Renal cortex interstitium (tissue), 11 donors: Measurements from ENCODE around the gene AKAP13. TPM values are rescaled to one million over a fixed set of nuclear protein-coding genes. Genes with fewer than 3 reads are reported as not detected.

Experiments
- DNase-seq, 11 donors: peaks; one replicate each; pipeline ENCODE4 v3.0.0-alpha.2; 2013; ENCODE audit warnings: low read depth in 9 of 11, low spot score in 4 of 11; ENCODE audit errors: extremely low read depth in 1 of 11
- polyA plus RNA-seq, 3 donors: library from polyadenylated mRNA; unstranded; fragments of 120-200 nt; gene quantifications; one replicate each; pipeline ENCODE4 v1.2.1, GENCODE V29; 2013; ENCODE audit not compliant: insufficient read length in 3 of 3

Gene AKAP13
- polyA plus RNA-seq, 3 donors, result 90.0 to 91.2 (median 91.2) TPM

- DNase-seq, result no peak
Measured at GRCh38 chr15:85593809-85594445, 213.5 kb downstream of the AKAP13 start.

DNA sequence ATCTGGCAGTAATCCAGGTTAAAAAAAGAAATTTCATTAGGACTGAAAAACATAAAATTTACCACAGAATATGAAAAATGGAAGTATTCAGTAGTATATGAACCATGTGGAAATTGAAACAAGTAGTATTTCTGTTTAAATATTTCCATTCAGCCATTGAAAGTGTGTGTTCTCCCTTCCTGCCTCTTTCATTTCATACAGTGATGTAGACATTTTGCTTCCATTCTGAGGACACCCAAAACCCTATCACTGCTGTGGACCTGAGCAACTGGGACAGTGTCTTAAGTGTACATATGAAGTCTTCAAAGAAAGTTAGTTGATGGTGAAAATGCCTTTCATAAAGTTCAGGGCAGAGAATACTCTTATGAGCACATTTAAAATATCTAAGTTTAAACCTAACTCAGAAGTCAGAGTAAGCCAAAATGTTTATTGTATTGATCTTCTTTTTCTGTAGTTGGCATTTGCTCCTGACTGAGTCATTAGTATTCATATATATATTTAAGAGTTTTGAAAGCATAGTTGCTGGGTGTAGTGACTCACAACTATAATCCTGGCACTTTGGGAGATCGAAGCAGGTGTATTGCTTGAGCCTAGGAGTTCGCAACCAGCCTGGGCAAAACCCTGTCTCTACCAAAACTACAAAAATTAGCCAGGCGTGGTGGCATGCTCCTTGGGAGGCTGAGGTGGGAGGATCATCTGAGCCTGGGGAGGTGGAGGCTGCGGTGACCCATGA is 215.6 kb downstream of the AKAP13 start:
- DNase-seq, result no peak

- DNase-seq, result no peak
Measured at GRCh38 chr15:85597155-85597815, 216.9 kb downstream of the AKAP13 start.

DNA sequence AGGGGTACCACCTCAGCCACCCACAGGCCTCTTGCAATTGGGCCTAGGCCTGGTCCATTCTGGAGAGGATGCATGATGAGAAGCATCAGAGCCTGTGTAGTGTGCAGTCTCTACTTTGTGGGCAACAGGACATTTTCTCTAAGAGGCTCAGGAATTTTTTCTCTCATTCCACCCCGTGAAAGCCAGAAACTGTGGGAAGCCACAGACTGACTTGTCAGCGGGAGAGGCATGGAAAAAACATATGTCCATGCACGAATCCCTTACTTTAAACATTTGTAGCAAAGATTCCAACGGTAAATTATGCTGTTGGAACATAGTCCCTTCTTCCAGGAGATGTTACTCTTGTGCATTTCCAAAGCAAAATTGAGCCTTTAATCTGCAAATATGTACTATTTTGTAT is 217.8 kb downstream of the AKAP13 start:
- no peak for DNase-seq

DNA sequence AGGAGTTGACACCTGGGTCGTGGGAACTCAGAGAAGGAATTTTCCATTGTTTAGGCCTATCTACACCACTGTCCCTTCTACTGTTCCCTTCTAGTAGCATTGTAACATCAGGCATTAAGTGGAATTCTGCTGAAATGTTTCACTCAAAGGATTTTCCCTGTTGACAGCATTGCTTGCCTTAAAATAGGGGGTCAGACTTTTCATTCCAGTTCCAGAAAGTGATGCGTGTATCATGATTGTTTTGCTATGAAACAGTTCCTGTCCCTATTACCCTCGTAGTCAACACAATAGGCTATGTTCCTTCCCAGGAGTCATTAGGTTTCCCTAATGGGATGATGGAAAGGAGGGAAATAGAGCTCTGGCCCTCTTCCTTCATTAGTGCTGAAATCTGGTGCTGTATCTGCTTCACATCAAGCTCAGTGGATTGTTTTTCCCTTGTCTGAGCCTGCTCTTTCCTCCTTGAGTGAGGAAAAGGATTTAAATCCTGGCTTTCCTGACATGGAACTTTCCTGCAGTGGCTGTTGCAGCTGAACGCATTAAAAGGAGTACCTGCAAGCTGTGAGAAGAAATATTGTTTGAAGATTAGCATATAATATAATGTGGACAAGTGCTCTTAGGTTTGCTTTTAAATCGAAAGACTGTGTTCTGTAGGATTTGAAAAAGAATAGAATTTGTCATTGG is 218.5 kb downstream of the AKAP13 start:
- DNase-seq, result no peak

DNA sequence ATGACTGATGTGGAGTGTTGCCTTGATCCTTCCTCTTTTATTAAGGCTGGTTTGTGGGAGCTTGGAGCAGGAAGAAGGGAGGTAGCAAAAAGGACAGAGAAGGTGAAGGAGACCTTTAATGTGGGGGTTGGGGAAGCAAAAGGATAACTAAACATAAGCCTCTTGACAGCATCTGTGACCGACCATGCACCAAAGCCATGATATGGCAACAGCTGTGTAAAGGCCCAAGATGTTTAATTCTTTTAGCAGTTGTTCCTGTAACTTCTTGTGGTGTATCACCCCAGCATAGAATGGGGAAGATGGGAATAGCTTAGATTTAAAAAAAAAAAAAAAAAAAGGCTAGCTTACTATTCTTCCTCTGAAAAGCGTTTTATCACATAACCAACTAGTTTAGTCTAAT is 219.6 kb downstream of the AKAP13 start:
- DNase-seq, result no peak

DNA sequence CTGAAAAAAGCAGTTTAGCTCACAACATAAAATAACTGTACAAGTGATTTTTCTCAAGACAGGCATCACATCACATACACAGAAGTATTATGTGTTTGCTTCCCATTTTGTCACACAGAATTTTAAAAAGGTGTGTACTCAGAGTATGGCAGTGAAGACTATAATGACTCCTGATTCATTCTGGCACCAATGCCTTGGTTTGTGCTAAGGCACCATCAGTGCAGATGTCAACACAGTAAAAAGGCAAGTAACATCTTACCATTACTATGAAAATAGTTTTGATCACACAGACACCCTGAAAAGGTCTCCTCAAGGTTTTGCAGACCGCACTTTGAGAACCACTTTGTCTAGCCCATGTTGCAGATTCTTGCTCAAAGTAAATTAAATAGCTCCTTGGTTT is 222.8 kb downstream of the AKAP13 start:
- no peak for DNase-seq

GRCh38 chr15:85603703-85604102 is 223.3 kb downstream of the AKAP13 start:
- DNase-seq, result no peak

DNA sequence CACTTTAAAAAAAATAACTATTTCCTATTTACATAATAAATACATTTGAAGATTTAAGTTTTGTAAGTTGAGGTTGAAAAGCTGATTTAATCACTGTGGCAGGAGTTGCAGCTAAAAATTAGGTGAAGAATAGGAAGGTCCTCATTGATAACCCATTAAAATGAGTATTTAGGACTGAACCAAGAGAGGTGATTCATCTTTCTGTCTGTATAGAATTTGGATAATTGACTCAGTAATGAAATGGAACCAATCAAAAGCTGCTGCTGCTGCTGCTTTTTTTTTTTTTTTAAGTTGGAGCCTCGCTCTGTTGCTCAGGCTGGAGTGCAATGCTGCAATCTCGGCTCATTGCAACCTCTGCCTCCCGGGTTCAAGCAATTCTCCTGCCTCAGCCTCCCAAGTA is 223.8 kb downstream of the AKAP13 start:
- no peak for DNase-seq

GRCh38 chr15:85606738-85607137 is 226.3 kb downstream of the AKAP13 start:
- DNase-seq, result no peak

DNA sequence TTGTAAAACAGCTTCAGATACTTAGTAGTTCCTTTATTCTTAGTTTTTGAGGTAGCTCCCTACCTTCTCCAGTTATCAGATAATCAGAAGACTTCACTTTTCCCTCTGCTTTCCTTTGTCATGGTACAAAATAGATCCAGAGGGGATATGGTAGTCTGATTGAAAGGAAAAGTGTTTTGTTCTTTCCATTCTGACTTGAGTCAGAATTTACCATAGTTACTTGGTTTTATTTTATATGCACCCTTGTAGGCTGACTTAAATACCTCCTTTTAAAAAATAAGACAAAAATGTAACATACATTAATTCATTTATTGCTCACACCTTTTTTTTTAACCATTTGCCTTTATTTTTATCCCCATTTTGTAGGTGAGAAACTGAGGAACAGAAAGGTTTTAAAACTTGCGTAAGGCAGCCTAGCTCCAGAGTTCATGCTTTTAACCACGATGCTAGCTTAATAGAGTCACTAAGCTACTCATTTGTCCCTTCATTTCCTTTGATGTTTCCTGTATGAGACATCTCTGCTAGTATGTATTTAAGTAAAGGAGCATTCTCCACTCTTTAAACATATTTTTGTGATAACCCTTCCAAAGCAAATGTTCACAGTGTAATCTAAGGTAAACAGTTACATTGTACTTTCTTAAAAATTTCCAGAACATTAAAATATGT is 226.9 kb downstream of the AKAP13 start:
- DNase-seq, result no peak

GRCh38 chr15:85607842-85608241 is 227.4 kb downstream of the AKAP13 start:
- no peak for DNase-seq

DNA sequence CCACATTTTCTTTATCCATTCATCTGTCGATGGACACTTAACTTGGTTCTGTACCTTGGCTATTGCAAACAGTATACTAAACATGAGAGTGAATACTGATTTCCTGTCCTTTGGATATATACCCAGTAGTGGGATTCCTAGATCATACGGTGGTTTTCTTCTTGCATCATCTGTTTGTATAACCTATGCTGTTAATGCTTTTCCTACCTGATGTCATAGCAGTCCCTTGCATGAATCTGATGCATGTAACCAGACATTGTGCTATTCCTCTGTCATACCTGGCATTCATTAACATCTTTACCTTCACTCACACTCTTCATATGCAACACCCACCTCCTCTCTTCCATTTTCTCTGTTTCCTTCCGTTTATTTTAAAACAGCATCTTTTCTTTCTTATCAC is 229.1 kb downstream of the AKAP13 start:
- DNase-seq, result no peak

DNA sequence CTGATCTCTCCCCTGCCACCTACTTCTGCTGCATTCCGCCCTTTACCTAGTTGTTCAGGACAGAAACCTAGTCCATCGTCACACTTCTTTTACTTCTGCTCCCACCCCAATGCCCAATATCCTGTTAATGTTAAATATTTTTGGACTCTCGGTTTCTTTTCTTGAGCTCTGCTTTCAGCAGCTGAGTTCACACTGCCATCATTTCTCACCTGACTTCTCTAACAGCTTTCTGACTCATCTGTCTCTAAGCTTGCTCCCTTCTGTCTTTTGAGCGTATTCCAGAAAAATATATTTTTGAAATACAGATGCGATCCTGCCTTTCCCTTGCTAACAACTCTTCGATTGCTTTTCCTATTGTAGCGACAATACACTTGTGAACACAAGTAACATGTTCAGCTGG is 231.0 kb downstream of the AKAP13 start:
- no peak for DNase-seq

DNA sequence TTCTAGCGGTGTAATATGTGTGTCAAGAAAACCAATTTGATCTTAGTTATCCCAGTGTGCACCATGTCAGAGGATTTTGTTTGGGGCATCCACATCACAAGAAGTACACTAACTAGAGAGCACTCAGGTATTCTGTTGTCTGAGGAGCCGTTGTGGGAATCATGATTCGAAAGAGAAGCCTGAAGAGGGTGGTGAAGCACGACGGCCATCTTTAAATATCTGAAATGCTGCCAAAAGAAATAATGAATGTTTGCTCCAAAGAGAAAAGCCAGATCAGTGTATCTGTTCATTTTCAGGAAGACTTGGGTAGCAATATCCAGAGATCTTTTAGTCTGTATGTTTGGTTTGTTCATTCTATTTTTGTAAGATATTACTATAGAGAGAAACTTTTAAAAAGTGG is 233.7 kb downstream of the AKAP13 start:
- no peak for DNase-seq

DNA sequence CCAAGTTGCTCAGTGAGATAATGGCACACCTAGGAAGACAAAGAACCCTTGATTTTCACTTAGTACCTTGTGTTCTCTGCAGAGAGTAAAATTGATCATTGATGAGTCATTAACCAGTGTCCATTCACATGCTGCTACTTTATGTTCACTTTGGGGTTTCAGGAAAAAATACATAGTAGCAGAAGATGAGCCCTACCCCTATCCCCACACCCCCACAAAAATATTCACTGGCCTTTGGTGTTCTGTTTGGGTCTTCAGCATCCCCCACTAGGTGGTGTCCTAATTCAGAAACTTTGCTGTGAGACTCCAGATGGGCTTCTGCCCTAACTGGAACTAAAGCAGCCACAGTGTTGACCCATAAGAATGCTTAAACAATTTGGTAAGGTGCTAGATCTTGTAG is 235.5 kb downstream of the AKAP13 start:
- no peak for DNase-seq

DNA sequence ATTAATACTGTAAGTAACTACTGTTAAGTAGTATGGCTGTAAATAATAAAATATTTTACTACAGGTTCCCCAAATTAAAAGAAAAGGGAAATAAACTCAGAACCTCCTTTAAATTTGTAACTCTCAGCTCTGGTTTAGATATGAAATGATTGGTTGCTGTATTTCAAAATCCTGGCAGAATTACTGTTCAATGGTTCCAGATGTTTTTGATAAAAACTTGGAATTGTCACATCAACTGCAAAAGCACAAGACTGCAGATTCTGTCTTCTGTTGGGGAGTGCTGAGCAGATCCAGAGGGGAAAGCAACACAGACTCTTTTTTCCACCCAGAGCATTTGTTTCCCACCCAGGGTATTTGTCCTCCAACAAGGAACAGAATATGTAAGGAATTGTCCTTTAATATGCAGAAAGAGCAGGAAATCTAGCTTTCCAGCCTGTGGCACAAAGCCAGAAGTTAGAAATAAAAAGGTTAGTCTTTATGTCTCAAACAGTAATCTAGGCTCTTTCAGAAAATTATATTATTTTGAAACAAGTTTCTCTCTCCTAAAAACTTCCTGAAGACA is 236.2 kb downstream of the AKAP13 start:
- DNase-seq, result no peak

- DNase-seq, result no peak
Measured at GRCh38 chr15:85618228-85618505, 237.8 kb downstream of the AKAP13 start.

DNA sequence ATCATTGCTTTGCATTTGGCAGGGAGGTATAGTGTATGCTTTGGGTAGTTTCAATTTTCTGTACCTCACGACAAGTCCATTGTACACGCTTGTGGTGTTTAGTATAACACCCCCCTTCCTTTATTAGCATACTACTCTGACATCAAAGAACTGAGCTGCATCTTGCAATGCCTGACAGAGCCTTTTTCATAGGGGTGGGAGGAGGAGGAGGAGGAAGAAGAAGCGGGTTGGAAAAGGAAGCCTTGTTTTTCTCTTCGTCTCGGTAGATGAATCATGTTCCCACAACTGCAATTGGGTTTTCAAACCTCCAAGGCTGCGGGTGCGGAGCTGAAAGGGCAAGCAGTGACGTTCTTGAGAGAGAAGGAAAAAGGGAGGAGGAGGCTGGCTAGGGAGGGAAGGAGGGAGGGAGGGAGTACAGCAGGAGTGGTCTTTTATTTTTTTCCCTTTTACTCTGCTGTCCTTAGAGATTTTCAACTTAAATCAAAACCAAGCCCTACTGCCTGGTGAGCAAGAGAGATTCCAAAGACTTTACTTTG is 238.6 kb downstream of the AKAP13 start:
- peak in 10 of 11 donors; percentile 60 to 85 (median 76) for DNase-seq
